HepG2 (cell line): Measurements from ENCODE around the gene IFI27L2. TPM values are rescaled to one million over a fixed set of nuclear protein-coding genes. Genes with fewer than 3 reads are reported as not detected.
A peak's percentile ranks its signal among the peaks of the same experiment; 100 is the strongest.

ENCODE experiments used
- ASH2L ChIP-seq: fragments of 300-600, 200-600 bp; sonication (generic); IDR thresholded peaks from 2 replicates; pipeline ENCODE4 v1.7.0; 2017; ENCODE audit warnings: low read depth, mild to moderate bottlenecking, moderate library complexity, mixed read lengths, low read length; ENCODE audit not compliant: insufficient read length
- BRD4 ChIP-seq: sonication (generic); formaldehyde crosslinking; IDR thresholded peaks from 2 replicates; pipeline ENCODE4 v1.4.0; 2020; ENCODE audit warnings: missing genetic modification reagents
- FOXO1 ChIP-seq: sonication (generic); formaldehyde crosslinking; IDR thresholded peaks from 2 replicates; pipeline ENCODE4 v1.4.0; 2020; ENCODE audit warnings: missing genetic modification reagents
- HCFC1 ChIP-seq: fragments of 150-350 bp; IDR thresholded peaks from 2 replicates; pipeline ENCODE4 v1.6.1; 2014; ENCODE audit warnings: low read depth, low read length
- HMG20A ChIP-seq: IDR thresholded peaks from 2 replicates; pipeline ENCODE4 v1.6.1; 2016; ENCODE audit warnings: borderline replicate concordance
- PATZ1 ChIP-seq: sonication (generic); formaldehyde crosslinking; IDR thresholded peaks from 2 replicates; pipeline ENCODE4 v1.4.0; 2020; ENCODE audit warnings: missing genetic modification reagents
- RNF219 ChIP-seq: sonication (generic); formaldehyde crosslinking; IDR thresholded peaks from 2 replicates; pipeline ENCODE4 v1.5.0; 2020; ENCODE audit warnings: mild to moderate bottlenecking, missing genetic modification reagents
- SP5 ChIP-seq: IDR thresholded peaks from 2 replicates; pipeline ENCODE4 v1.6.1; 2016; ENCODE audit warnings: low read depth, borderline replicate concordance
- TIGD3 ChIP-seq: sonication (generic); formaldehyde crosslinking; IDR thresholded peaks from 2 replicates; pipeline ENCODE4 v1.5.1; 2020; ENCODE audit warnings: mild to moderate bottlenecking, missing genetic modification reagents, borderline replicate concordance
- ZNF558 ChIP-seq: sonication (generic); formaldehyde crosslinking; IDR thresholded peaks from 2 replicates; pipeline ENCODE4 v1.9.0; 2022; ENCODE audit warnings: mild to moderate bottlenecking, missing genetic modification reagents, borderline replicate concordance
- ZNF800 ChIP-seq: sonication (generic); formaldehyde crosslinking; IDR thresholded peaks from 2 replicates; pipeline ENCODE4 v1.4.0; 2020; ENCODE audit warnings: missing genetic modification reagents
- ZSCAN21 ChIP-seq: sonication (generic); formaldehyde crosslinking; IDR thresholded peaks from 2 replicates; pipeline ENCODE4 v1.8.0; 2022; ENCODE audit warnings: mild to moderate bottlenecking, missing genetic modification reagents, moderate library complexity, borderline replicate concordance
- polyA plus RNA-seq, 8 experiments: library from polyadenylated mRNA; depleted of rRNA in 3 of 8; stranded (reverse) in 7 of 8; unstranded in 1 of 8; fragments of >200 nt; fragmentation: Illumina TruSeq in 4 of 8; extraction: Trizol in 4 of 8; gene quantifications; 2 replicates each; pipeline versions ENCODE4 v1.2.1 to v1.2.3, GENCODE V29; 2011 to 2016; ENCODE audit warnings: low read depth in 4 of 8, missing spikeins in 1 of 8, mixed read lengths in 1 of 8; ENCODE audit not compliant: insufficient read depth in 1 of 8
- total RNA-seq, 5 experiments: library from RNA; depleted of rRNA; stranded (reverse); fragments of >200 nt; fragmentation: Illumina TruSeq; extraction: Trizol; gene quantifications; 2 replicates each; pipeline ENCODE4 v1.2.3, GENCODE V29; 2016; ENCODE audit warnings: low read depth in 1 of 5
- TF ChIP-seq, protein P1 (sequence below): sonication (generic); formaldehyde crosslinking; IDR thresholded peaks from 2 replicates; pipeline ENCODE4 v1.5.1; 2020; ENCODE audit warnings: missing genetic modification reagents, mild to moderate bottlenecking, borderline replicate concordance
- TF ChIP-seq, protein P2 (sequence below): sonication (generic); formaldehyde crosslinking; conservative IDR thresholded peaks from 2 replicates; pipeline ENCODE4 v1.8.0; 2022; ENCODE audit warnings: low read depth, missing genetic modification reagents
- TF ChIP-seq, protein P3 (sequence below): sonication (generic); formaldehyde crosslinking; IDR thresholded peaks from 2 replicates; pipeline ENCODE4 v1.4.0; 2020; ENCODE audit warnings: mild to moderate bottlenecking, missing genetic modification reagents, borderline replicate concordance

Gene IFI27L2
- total and polyA plus RNA-seq, 2 of the 13 experiments (the other 11 are each of a cell fraction or from before 2014, with no cell fraction given) = 4.3 to 4.8 TPM

DNA sequence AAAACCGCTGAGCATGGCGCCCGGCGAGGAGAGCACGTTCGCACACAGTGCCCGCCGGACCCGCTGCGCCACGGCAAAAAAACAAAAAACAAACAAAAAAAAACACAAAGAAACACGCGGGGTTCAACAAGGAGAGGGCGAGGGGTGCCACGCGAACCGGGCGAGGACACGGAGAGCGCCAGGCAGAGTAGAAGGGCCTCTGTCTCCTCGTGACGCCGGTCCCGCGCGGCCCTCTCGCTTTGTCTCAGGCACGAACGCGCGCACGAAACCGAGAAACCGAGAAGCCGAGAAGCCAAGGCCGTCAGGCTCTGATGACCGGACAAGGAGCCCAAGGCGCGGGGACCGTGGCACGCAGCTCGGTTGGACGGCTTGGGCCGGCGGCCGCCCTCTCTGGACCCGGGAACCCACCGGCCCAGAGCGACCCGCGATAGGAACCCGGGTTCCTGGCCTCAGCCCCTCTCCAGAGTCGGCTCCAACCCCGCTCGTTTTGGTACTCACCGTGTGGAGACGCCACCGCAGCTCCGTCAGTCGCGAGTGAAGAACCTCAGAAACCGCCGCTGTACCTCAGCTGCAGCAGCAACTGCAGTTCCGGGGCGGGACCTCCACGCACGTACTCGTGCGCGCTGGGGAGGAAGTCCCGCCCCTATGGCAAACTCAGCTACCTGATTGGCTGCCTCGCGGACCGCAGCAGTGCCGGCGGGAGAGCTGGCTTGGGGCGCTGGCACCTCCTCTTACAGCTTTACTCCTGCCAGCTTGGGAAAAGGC lies 48.6 kb downstream of the IFI27L2 start, which contains the start of the genes DDX24 and IFI27L1 (continued):
- TF ChIP-seq ZSCAN21 (CRISPR knock-in tag) (0 out of 2 replicates have a peak, but pooled peaks have one; percentile 54), RNF219 (peak; percentile 83; the same call in 1 of the 2 replicates), HCFC1 (peak; percentile 24; the same call in 1 of the 2 replicates), BRD4 (CRISPR knock-in tag) (no peak), PATZ1 (CRISPR knock-in tag) (no peak), ASH2L (peak; percentile 88), HMG20A (CRISPR knock-in tag) (no peak), ZNF558 (CRISPR knock-in tag) (0 out of 2 replicates have a peak, but pooled peaks have one; percentile 74), SP5 (peak; percentile 30; the same call in 1 of the 2 replicates), ZNF800 (CRISPR knock-in tag) (no peak), TIGD3 (CRISPR knock-in tag) (peak; percentile 86; the same call in 1 of the 2 replicates), FOXO1 (CRISPR knock-in tag) (peak; percentile 47; the same call in 1 of the 2 replicates)
- TF ChIP-seq, protein P1, sequence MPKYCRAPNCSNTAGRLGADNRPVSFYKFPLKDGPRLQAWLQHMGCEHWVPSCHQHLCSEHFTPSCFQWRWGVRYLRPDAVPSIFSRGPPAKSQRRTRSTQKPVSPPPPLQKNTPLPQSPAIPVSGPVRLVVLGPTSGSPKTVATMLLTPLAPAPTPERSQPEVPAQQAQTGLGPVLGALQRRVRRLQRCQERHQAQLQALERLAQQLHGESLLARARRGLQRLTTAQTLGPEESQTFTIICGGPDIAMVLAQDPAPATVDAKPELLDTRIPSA (CRISPR knock-in tag) = peak; percentile 69; the same call in 1 of the 2 replicates
- TF ChIP-seq, protein P2, sequence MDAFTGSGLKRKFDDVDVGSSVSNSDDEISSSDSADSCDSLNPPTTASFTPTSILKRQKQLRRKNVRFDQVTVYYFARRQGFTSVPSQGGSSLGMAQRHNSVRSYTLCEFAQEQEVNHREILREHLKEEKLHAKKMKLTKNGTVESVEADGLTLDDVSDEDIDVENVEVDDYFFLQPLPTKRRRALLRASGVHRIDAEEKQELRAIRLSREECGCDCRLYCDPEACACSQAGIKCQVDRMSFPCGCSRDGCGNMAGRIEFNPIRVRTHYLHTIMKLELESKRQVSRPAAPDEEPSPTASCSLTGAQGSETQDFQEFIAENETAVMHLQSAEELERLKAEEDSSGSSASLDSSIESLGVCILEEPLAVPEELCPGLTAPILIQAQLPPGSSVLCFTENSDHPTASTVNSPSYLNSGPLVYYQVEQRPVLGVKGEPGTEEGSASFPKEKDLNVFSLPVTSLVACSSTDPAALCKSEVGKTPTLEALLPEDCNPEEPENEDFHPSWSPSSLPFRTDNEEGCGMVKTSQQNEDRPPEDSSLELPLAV (CRISPR knock-in tag) = no peak; the same call in 1 of the 2 replicates
- TF ChIP-seq, protein P3, sequence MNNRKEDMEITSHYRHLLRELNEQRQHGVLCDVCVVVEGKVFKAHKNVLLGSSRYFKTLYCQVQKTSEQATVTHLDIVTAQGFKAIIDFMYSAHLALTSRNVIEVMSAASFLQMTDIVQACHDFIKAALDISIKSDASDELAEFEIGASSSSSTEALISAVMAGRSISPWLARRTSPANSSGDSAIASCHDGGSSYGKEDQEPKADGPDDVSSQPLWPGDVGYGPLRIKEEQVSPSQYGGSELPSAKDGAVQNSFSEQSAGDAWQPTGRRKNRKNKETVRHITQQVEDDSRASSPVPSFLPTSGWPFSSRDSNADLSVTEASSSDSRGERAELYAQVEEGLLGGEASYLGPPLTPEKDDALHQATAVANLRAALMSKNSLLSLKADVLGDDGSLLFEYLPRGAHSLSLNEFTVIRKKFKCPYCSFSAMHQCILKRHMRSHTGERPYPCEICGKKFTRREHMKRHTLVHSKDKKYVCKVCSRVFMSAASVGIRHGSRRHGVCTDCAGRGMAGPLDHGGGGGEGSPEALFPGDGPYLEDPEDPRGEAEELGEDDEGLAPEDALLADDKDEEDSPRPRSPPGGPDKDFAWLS (CRISPR knock-in tag) = no peak
